IMR-90 (cell line): ENCODE data around the gene CTNNA2.

Experiments
- BHLHE40 ChIP-seq: fragments of 150-350 bp; IDR thresholded peaks from 2 replicates; pipeline ENCODE4 v1.6.1; 2016; ENCODE audit warnings: mild to moderate bottlenecking, low read depth, low read length
- CEBPB ChIP-seq: IDR thresholded peaks from 2 replicates; pipeline ENCODE4 v1.6.1; 2012; ENCODE audit warnings: low read depth, low read length, improper control_type of control experiment
- CHD1 ChIP-seq: IDR thresholded peaks from 2 replicates; pipeline ENCODE4 v1.6.1; 2012; ENCODE audit warnings: low read depth, low read length, improper control_type of control experiment
- FOS ChIP-seq: fragments of 150-350 bp; IDR thresholded peaks from 2 replicates; pipeline ENCODE4 v1.6.1; 2016; ENCODE audit warnings: low read depth, low read length
- MAFK ChIP-seq: IDR thresholded peaks from 2 replicates; pipeline ENCODE4 v1.6.1; 2012; ENCODE audit warnings: low read depth, low read length, improper control_type of control experiment
- MAZ ChIP-seq: IDR thresholded peaks from 2 replicates; pipeline ENCODE4 v1.6.1; 2012; ENCODE audit warnings: low read depth, mild to moderate bottlenecking, low read length, improper control_type of control experiment, moderate library complexity, borderline replicate concordance
- MXI1 ChIP-seq: IDR thresholded peaks from 2 replicates; pipeline ENCODE4 v1.6.1; 2012; ENCODE audit warnings: low read depth, mild to moderate bottlenecking, low read length, moderate library complexity, borderline replicate concordance
- POLR2A ChIP-seq: IDR thresholded peaks from 2 replicates; pipeline ENCODE4 v1.6.1; 2012; ENCODE audit warnings: mild to moderate bottlenecking, low read depth, low read length
- RAD21 ChIP-seq: IDR thresholded peaks from 2 replicates; pipeline ENCODE4 v1.6.1; 2012; ENCODE audit warnings: low read length, improper control_type of control experiment
- RCOR1 ChIP-seq: IDR thresholded peaks from 2 replicates; pipeline ENCODE4 v1.6.1; 2012; ENCODE audit warnings: mild to moderate bottlenecking, low read length, improper control_type of control experiment; ENCODE audit not compliant: insufficient replicate concordance
- RFX5 ChIP-seq: IDR thresholded peaks from 2 replicates; pipeline ENCODE4 v1.8.0; 2012; ENCODE audit warnings: low read depth, mild to moderate bottlenecking, low read length, moderate library complexity
- SMC3 ChIP-seq: fragments of 150-350 bp; IDR thresholded peaks from 2 replicates; pipeline ENCODE4 v1.6.1; 2016; ENCODE audit warnings: low read depth, mild to moderate bottlenecking, antibody characterized with exemption, low read length, moderate library complexity
- TF ChIP-seq, protein P1 (sequence below): conservative IDR thresholded peaks from 2 replicates; pipeline ENCODE4 v1.5.1; 2012; ENCODE audit warnings: mild to moderate bottlenecking, low read depth, low read length, improper control_type of control experiment
- TF ChIP-seq, protein P2 (sequence below): fragments of 150-350 bp; IDR thresholded peaks from 2 replicates; pipeline ENCODE4 v1.6.1; 2017; ENCODE audit warnings: mild to moderate bottlenecking, antibody characterized with exemption, low read length, low read depth

DNA sequence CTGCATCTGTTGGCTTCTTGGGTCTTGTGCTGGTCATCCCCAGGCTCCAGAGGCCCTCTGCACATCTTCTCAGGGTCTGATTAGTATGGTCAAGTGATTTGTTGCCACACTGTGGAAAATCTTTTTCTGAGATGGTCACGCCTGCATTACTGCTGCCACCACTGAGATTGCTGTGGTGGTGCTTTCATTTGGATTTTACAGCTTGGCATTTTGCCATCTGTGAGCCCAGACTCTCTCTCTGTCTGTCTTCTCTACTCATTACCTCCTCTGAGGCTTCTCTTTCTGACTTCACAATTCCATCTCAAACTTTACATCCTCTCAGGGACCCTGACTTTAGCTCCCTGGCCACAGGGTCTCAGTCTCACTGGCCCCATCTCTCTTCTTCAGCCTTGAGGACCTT lies 637.1 kb downstream of the CTNNA2 start:
- TF ChIP-seq, protein P1, sequence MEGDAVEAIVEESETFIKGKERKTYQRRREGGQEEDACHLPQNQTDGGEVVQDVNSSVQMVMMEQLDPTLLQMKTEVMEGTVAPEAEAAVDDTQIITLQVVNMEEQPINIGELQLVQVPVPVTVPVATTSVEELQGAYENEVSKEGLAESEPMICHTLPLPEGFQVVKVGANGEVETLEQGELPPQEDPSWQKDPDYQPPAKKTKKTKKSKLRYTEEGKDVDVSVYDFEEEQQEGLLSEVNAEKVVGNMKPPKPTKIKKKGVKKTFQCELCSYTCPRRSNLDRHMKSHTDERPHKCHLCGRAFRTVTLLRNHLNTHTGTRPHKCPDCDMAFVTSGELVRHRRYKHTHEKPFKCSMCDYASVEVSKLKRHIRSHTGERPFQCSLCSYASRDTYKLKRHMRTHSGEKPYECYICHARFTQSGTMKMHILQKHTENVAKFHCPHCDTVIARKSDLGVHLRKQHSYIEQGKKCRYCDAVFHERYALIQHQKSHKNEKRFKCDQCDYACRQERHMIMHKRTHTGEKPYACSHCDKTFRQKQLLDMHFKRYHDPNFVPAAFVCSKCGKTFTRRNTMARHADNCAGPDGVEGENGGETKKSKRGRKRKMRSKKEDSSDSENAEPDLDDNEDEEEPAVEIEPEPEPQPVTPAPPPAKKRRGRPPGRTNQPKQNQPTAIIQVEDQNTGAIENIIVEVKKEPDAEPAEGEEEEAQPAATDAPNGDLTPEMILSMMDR: no peak
- TF ChIP-seq POLR2A (no peak), FOS (no peak), RCOR1 (no peak), RFX5 (no peak), RAD21 (no peak), CHD1 (no peak), SMC3 (no peak), MAZ (no peak), MAFK (no peak), CEBPB (no peak), BHLHE40 (no peak), MXI1 (no peak)
- TF ChIP-seq, protein P2, sequence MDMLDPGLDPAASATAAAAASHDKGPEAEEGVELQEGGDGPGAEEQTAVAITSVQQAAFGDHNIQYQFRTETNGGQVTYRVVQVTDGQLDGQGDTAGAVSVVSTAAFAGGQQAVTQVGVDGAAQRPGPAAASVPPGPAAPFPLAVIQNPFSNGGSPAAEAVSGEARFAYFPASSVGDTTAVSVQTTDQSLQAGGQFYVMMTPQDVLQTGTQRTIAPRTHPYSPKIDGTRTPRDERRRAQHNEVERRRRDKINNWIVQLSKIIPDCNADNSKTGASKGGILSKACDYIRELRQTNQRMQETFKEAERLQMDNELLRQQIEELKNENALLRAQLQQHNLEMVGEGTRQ: no peak
